Measurements from ENCODE around the gene RAD51AP1. TPM values are rescaled to one million over a fixed set of nuclear protein-coding genes. Genes with fewer than 3 reads are reported as not detected.

Gene RAD51AP1
- total and polyA plus RNA-seq, 2 experiments from 2014 or later = 12.4 to 13.1 TPM

GRCh38 chr12:4555804-4556203 lies 17.1 kb downstream of the RAD51AP1 start:
- no peaks in the 10 kb centered on the region for H3K4me1 ChIP-seq (ENCODE audit: insufficient read depth)
- DNase-seq = peak; percentile 37
- H3K9ac ChIP-seq = no peak overlapping the region
- no peaks in the 10 kb centered on the region for H3K36me3 ChIP-seq (ENCODE audit: low read depth)
- H3K27me3 ChIP-seq (replicated peaks; ENCODE audit: insufficient read depth) = no peaks in the 10 kb centered on the region
- 50 to 52% methylated on average over 2 of the region's 2 CpGs for WGBS, 2 experiments (ENCODE audit: low coverage in 1 of 2, low lambda C conversion rate in 2 of 2, missing lambda C conversion rate in 2 of 2)
- no peak overlapping the region for H3K27ac ChIP-seq
- no peaks in the 10 kb centered on the region for H3K9me2 ChIP-seq (ENCODE audit: insufficient read depth)
- in situ Hi-C loops (cut with MboI) = no loop called here
- no peaks in the 10 kb centered on the region for H3K79me2 ChIP-seq (ENCODE audit: insufficient read depth)
- no peaks in the 10 kb centered on the region for H3F3A ChIP-seq (ENCODE audit: insufficient read depth)
- TF ChIP-seq EZH2 (IDR thresholded peaks at IDR 0.05; ENCODE audit: insufficient read depth, poor library complexity, severe bottlenecking) = no peak
- TF ChIP-seq EZH2phosphoT487 (IDR thresholded peaks at IDR 0.05; ENCODE audit: insufficient read depth, low read depth) = no peak
- H3K4me2 ChIP-seq (ENCODE audit: unreplicated experiment) = no peak overlapping the region
- H2AFZ ChIP-seq = no peak overlapping the region
- H3K4me3 ChIP-seq = no peak overlapping the region
- H3K9me3 ChIP-seq (ENCODE audit: low read depth) = no peaks in the 10 kb centered on the region
- no peaks in the 10 kb centered on the region for H4K20me1 ChIP-seq (ENCODE audit: insufficient read depth)

- in situ Hi-C loops (cut with MboI) = no loop called here
- Histone ChIP-seq H3K4me2 (ENCODE audit: unreplicated experiment) (no peak overlapping the region), H3K9me3 (ENCODE audit: low read depth) (no peaks in the 10 kb centered on the region), H3K27ac (no peak overlapping the region), H3F3A (ENCODE audit: insufficient read depth) (no peaks in the 10 kb centered on the region), H3K9me2 (ENCODE audit: insufficient read depth) (no peaks in the 10 kb centered on the region), H3K4me3 (no peak overlapping the region), H3K27me3 (replicated peaks; ENCODE audit: insufficient read depth) (no peaks in the 10 kb centered on the region), H3K36me3 (ENCODE audit: low read depth) (no peaks in the 10 kb centered on the region), H3K79me2 (ENCODE audit: insufficient read depth) (no peaks in the 10 kb centered on the region), H2AFZ (no peak overlapping the region), H3K4me1 (ENCODE audit: insufficient read depth) (no peaks in the 10 kb centered on the region), H3K9ac (no peak overlapping the region), H4K20me1 (ENCODE audit: insufficient read depth) (no peaks in the 10 kb centered on the region)
- no peak for TF ChIP-seq EZH2phosphoT487 (IDR thresholded peaks at IDR 0.05; ENCODE audit: insufficient read depth, low read depth)
- no peak for TF ChIP-seq EZH2 (IDR thresholded peaks at IDR 0.05; ENCODE audit: insufficient read depth, poor library complexity, severe bottlenecking)
- 97 to 100% methylated on average over 2 of the region's 2 CpGs for WGBS, 2 experiments (ENCODE audit: low coverage in 1 of 2, low lambda C conversion rate in 2 of 2, missing lambda C conversion rate in 2 of 2)
- no peak for DNase-seq
These were observed 18.2 kb downstream of the RAD51AP1 start for GRCh38 chr12:4556735-4557530.

- no peak overlapping the region for H2AFZ ChIP-seq
- H3K36me3 ChIP-seq (ENCODE audit: low read depth) = no peaks in the 10 kb centered on the region
- no peak overlapping the region for H3K4me3 ChIP-seq
- no peaks in the 10 kb centered on the region for H3K9me3 ChIP-seq (ENCODE audit: low read depth)
- H3K79me2 ChIP-seq (ENCODE audit: insufficient read depth) = no peaks in the 10 kb centered on the region
- H3K4me2 ChIP-seq (ENCODE audit: unreplicated experiment) = no peak overlapping the region
- H3K4me1 ChIP-seq (ENCODE audit: insufficient read depth) = no peaks in the 10 kb centered on the region
- H4K20me1 ChIP-seq (ENCODE audit: insufficient read depth) = no peaks in the 10 kb centered on the region
- in situ Hi-C loops (cut with MboI) = no loop called here
- H3K9ac ChIP-seq = no peak overlapping the region
- H3K27me3 ChIP-seq (replicated peaks; ENCODE audit: insufficient read depth) = no peaks in the 10 kb centered on the region
- TF ChIP-seq EZH2 (IDR thresholded peaks at IDR 0.05; ENCODE audit: insufficient read depth, poor library complexity, severe bottlenecking) (no peak), EZH2phosphoT487 (IDR thresholded peaks at IDR 0.05; ENCODE audit: insufficient read depth, low read depth) (no peak)
- H3K9me2 ChIP-seq (ENCODE audit: insufficient read depth) = no peaks in the 10 kb centered on the region
- H3F3A ChIP-seq (ENCODE audit: insufficient read depth) = no peaks in the 10 kb centered on the region
- no peak for DNase-seq
- WGBS, 2 experiments (ENCODE audit: low coverage in 1 of 2, low lambda C conversion rate in 2 of 2, missing lambda C conversion rate in 2 of 2) = 88 to 89% methylated on average over 5 of the region's 5 CpGs
- H3K27ac ChIP-seq = no peak overlapping the region
These were observed 18.9 kb downstream of the RAD51AP1 start for GRCh38 chr12:4557586-4557985.

GRCh38 chr12:4558171-4558570 lies 19.5 kb downstream of the RAD51AP1 start:
- Histone ChIP-seq H3K4me2 (ENCODE audit: unreplicated experiment) (no peak overlapping the region), H3K4me3 (no peak overlapping the region), H3K27me3 (replicated peaks; ENCODE audit: insufficient read depth) (no peaks in the 10 kb centered on the region), H4K20me1 (ENCODE audit: insufficient read depth) (no peaks in the 10 kb centered on the region), H2AFZ (no peak overlapping the region), H3K9ac (no peak overlapping the region), H3K27ac (no peak overlapping the region), H3K36me3 (ENCODE audit: low read depth) (no peaks in the 10 kb centered on the region), H3F3A (ENCODE audit: insufficient read depth) (no peaks in the 10 kb centered on the region), H3K4me1 (ENCODE audit: insufficient read depth) (no peaks in the 10 kb centered on the region), H3K9me3 (ENCODE audit: low read depth) (no peaks in the 10 kb centered on the region), H3K79me2 (ENCODE audit: insufficient read depth) (no peaks in the 10 kb centered on the region), H3K9me2 (ENCODE audit: insufficient read depth) (no peaks in the 10 kb centered on the region)
- WGBS, 2 experiments (ENCODE audit: low coverage in 1 of 2, low lambda C conversion rate in 2 of 2, missing lambda C conversion rate in 2 of 2) = 98 to 100% methylated on average over 2 of the region's 2 CpGs
- in situ Hi-C loops (cut with MboI) = no loop called here
- no peak for DNase-seq
- TF ChIP-seq EZH2 (IDR thresholded peaks at IDR 0.05; ENCODE audit: insufficient read depth, poor library complexity, severe bottlenecking) = no peak
- TF ChIP-seq EZH2phosphoT487 (IDR thresholded peaks at IDR 0.05; ENCODE audit: insufficient read depth, low read depth) = no peak

Measured in GM23248 (cell line).